ENCODE measurements around the gene YES1. TPM values are rescaled to one million over a fixed set of nuclear protein-coding genes. Genes with fewer than 3 reads are reported as not detected.

The YES1 gene
- total RNA-seq, 5 donors from 2014 or later (not counting 1 experiment from before 2014, with no cell fraction given), result 7.4 to 16.3 (median 8.2) TPM

DNA sequence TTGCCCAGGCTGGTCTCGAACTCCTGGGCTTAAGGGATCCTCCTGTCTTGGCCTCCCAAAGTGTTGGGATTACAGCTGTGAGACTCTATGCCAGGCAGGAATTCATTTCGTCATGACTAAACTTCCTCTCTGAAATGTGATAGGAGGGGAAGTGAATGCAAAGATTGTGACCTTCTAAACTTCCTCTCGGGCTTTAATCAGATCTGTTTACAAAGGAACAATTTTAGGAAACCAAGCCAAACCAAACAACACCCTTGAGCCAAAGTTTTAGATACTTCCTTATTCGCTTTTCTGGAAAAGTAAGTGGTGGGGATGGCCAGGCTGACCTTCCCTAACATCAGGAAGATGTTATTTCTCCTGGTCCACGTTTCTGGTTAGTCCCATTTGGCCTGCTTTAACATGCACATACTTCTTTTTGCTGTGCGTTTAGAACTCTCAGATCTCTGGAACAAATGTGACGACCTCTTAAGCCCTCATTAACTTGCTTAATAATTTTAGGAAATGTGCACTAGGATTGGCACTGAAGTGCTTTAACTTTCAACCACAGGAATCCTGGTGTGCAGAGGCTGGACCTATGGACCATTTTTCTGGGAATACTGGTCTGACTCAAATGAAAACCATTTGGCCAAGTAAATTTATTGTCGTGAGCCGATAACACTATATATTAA is 33.2 kb upstream of the YES1 start:
- no peaks in the 10 kb centered on the region for H3K4me1 ChIP-seq (ENCODE audit: control insufficient read depth in 1 of 2, extremely low read depth in 1 of 2, insufficient read depth in 2 of 2, low read length in 2 of 2)
- ATAC-seq (replicated peaks in 1 of 4) (no peak), DNase-seq (no peak)
- POLR2A ChIA-PET, result no interaction called here
- 20% methylated on average over 1 of the region's 9 CpGs for WGBS (ENCODE audit: insufficient coverage)
- no peaks in the 10 kb centered on the region for H3K27me3 Mint-ChIP-seq
- H3K27me3 ChIP-seq (replicated peaks in 1 of 2; ENCODE audit: control insufficient read depth in 2 of 2, extremely low read depth in 1 of 2, insufficient read depth in 2 of 2, low read length in 1 of 2), result peaks cover 0 to 3% of the 10 kb centered on the region in 2 experiments
- no peaks in the 10 kb centered on the region for H3K36me3 Mint-ChIP-seq
- H3K4me1 Mint-ChIP-seq, result no peaks in the 10 kb centered on the region
- CTCF ChIA-PET, result no interaction called here
- H3K4me3 Mint-ChIP-seq, result no peak overlapping the region
- no peaks in the 10 kb centered on the region for H3K36me3 ChIP-seq (ENCODE audit: control insufficient read depth in 2 of 2, extremely low read depth in 1 of 2, insufficient read depth in 1 of 2, low read length in 1 of 2)
- H3K9me3 ChIP-seq, result no peaks in the 10 kb centered on the region
- H3K27ac ChIP-seq (ENCODE audit: low read length), result no peak overlapping the region
- H3K4me3 ChIP-seq (ENCODE audit: control insufficient read depth in 1 of 2, extremely low read depth in 1 of 2, low read length in 1 of 2), result no peak overlapping the region
- no peak overlapping the region for H3K27ac Mint-ChIP-seq
- no peaks in the 10 kb centered on the region for H3K9me3 Mint-ChIP-seq

GRCh38 chr18:841647-842370 is 29.8 kb upstream of the YES1 start:
- no peak for ATAC-seq (replicated peaks in 1 of 4)
- ChIA-PET POLR2A (no interaction called here), CTCF (interaction anchor here (1.0 to 4.1 kb wide), 8 partner anchors 8 to 217 kb away, joined by 3 to 52 read pairs (median 14); no protein-coding TSS in a partner anchor)

DNA sequence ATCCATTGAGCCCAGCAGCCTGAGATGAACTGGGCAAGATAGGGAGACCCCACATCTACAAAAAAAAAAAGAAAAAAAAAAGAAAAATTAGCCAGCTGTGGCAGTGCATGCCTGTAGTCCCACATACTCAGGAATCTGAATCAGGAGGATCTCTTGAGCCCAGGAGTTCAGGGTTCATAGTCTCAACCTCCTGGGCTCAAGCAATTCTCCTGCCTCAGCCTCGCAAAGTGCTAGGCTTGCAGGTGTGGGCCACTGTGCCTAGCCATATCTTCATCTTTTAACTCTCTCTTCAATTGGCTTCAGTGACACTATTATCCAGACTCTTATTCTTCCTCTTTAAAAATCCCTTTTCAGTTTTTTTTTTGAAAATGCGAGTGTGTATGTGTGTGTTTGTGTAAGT is 28.5 kb upstream of the YES1 start:
- H3K27ac ChIP-seq (ENCODE audit: low read length), result no peak overlapping the region
- Mint-ChIP-seq H3K27ac (no peak overlapping the region), H3K9me3 (no peaks in the 10 kb centered on the region), H3K36me3 (no peaks in the 10 kb centered on the region), H3K4me1 (peaks cover 7 to 8% (median 7%) of the 10 kb centered on the region in 3 donors), H3K4me3 (no peak overlapping the region), H3K27me3 (peaks cover 0 to 1% of the 10 kb centered on the region in 2 donors)
- ChIA-PET POLR2A (no interaction called here), CTCF (interaction anchor here (0.6 to 4.1 kb wide), 12 partner anchors 8 to 1719 kb away, joined by 3 to 52 read pairs (median 10); no protein-coding TSS in a partner anchor)
- H3K4me3 ChIP-seq (ENCODE audit: control insufficient read depth in 1 of 2, extremely low read depth in 1 of 2, low read length in 1 of 2), result no peak overlapping the region
- no peak for DNase-seq
- no peak for ATAC-seq (replicated peaks in 1 of 4)
- H3K27me3 ChIP-seq (replicated peaks in 1 of 2; ENCODE audit: control insufficient read depth in 2 of 2, extremely low read depth in 1 of 2, insufficient read depth in 2 of 2, low read length in 1 of 2), result no peaks in the 10 kb centered on the region
- no peaks in the 10 kb centered on the region for H3K9me3 ChIP-seq
- peaks cover 0 to 3% of the 10 kb centered on the region in 2 experiments for H3K4me1 ChIP-seq (ENCODE audit: control insufficient read depth in 1 of 2, extremely low read depth in 1 of 2, insufficient read depth in 2 of 2, low read length in 2 of 2)
- no peaks in the 10 kb centered on the region for H3K36me3 ChIP-seq (ENCODE audit: control insufficient read depth in 2 of 2, extremely low read depth in 1 of 2, insufficient read depth in 1 of 2, low read length in 1 of 2)
- WGBS (ENCODE audit: insufficient coverage), result 100% methylated on average over 1 of the region's 2 CpGs

More at GRCh38 chr18:841647-842370, 29.8 kb upstream of the YES1 start:
- H3K36me3 Mint-ChIP-seq, result no peaks in the 10 kb centered on the region
- Histone ChIP-seq H3K9me3 (no peaks in the 10 kb centered on the region), H3K4me3 (ENCODE audit: control insufficient read depth in 1 of 2, extremely low read depth in 1 of 2, low read length in 1 of 2) (no peak overlapping the region), H3K36me3 (ENCODE audit: control insufficient read depth in 2 of 2, extremely low read depth in 1 of 2, insufficient read depth in 1 of 2, low read length in 1 of 2) (no peaks in the 10 kb centered on the region), H3K27ac (ENCODE audit: low read length) (no peak overlapping the region), H3K4me1 (ENCODE audit: control insufficient read depth in 1 of 2, extremely low read depth in 1 of 2, insufficient read depth in 2 of 2, low read length in 2 of 2) (peaks cover 0 to 3% of the 10 kb centered on the region in 2 experiments), H3K27me3 (replicated peaks in 1 of 2; ENCODE audit: control insufficient read depth in 2 of 2, extremely low read depth in 1 of 2, insufficient read depth in 2 of 2, low read length in 1 of 2) (no peaks in the 10 kb centered on the region)
- peaks cover 7 to 8% (median 7%) of the 10 kb centered on the region in 3 donors for H3K4me1 Mint-ChIP-seq
- no peak for DNase-seq
- no peaks in the 10 kb centered on the region for H3K9me3 Mint-ChIP-seq
- WGBS (ENCODE audit: insufficient coverage), result 69% methylated on average over 7 of the region's 15 CpGs
- no peaks in the 10 kb centered on the region for H3K27me3 Mint-ChIP-seq
- no peak overlapping the region for H3K4me3 Mint-ChIP-seq
- H3K27ac Mint-ChIP-seq, result no peak overlapping the region

GRCh38 chr18:840023-840408 is 28.0 kb upstream of the YES1 start:
- no peaks in the 10 kb centered on the region for H3K36me3 Mint-ChIP-seq
- Histone ChIP-seq H3K4me1 (ENCODE audit: control insufficient read depth in 1 of 2, extremely low read depth in 1 of 2, insufficient read depth in 2 of 2, low read length in 2 of 2) (peaks cover 0 to 3% of the 10 kb centered on the region in 2 experiments), H3K4me3 (ENCODE audit: control insufficient read depth in 1 of 2, extremely low read depth in 1 of 2, low read length in 1 of 2) (no peak overlapping the region), H3K27me3 (replicated peaks in 1 of 2; ENCODE audit: control insufficient read depth in 2 of 2, extremely low read depth in 1 of 2, insufficient read depth in 2 of 2, low read length in 1 of 2) (no peaks in the 10 kb centered on the region), H3K27ac (ENCODE audit: low read length) (no peak overlapping the region), H3K36me3 (ENCODE audit: control insufficient read depth in 2 of 2, extremely low read depth in 1 of 2, insufficient read depth in 1 of 2, low read length in 1 of 2) (no peaks in the 10 kb centered on the region), H3K9me3 (no peaks in the 10 kb centered on the region)
- ChIA-PET CTCF (interaction anchor here (0.6 to 4.1 kb wide), 31 partner anchors 9 to 1720 kb away, joined by 3 to 52 read pairs (median 5); partner anchors contain the start of gene ENOSF1 (in 1 of the 2)), POLR2A (no interaction called here)
- DNase-seq, result no peak
- peaks cover 7 to 8% (median 7%) of the 10 kb centered on the region in 3 donors for H3K4me1 Mint-ChIP-seq
- no peak overlapping the region for H3K27ac Mint-ChIP-seq
- ATAC-seq (replicated peaks in 1 of 4), result no peak
- no peak overlapping the region for H3K4me3 Mint-ChIP-seq
- H3K27me3 Mint-ChIP-seq, result peaks cover 0 to 1% of the 10 kb centered on the region in 2 donors
- H3K9me3 Mint-ChIP-seq, result no peaks in the 10 kb centered on the region
- WGBS (ENCODE audit: insufficient coverage), result no CpG with 5 or more reads among the region's 1 CpG

GRCh38 chr18:839224-840022 is 27.4 kb upstream of the YES1 start:
- no peaks in the 10 kb centered on the region for H3K9me3 Mint-ChIP-seq
- no peaks in the 10 kb centered on the region for H3K36me3 ChIP-seq (ENCODE audit: control insufficient read depth in 2 of 2, extremely low read depth in 1 of 2, insufficient read depth in 1 of 2, low read length in 1 of 2)
- H3K27ac Mint-ChIP-seq, result no peak overlapping the region
- H3K4me3 Mint-ChIP-seq, result no peak overlapping the region
- 25% methylated on average over 6 of the region's 14 CpGs for WGBS (ENCODE audit: insufficient coverage)
- no peaks in the 10 kb centered on the region for H3K9me3 ChIP-seq
- H3K4me3 ChIP-seq (ENCODE audit: control insufficient read depth in 1 of 2, extremely low read depth in 1 of 2, low read length in 1 of 2), result no peak overlapping the region
- CTCF ChIA-PET, result interaction anchor here (0.6 to 4.1 kb wide), 39 partner anchors 9 to 1721 kb away, joined by 3 to 52 read pairs (median 4); partner anchors contain the start of gene ENOSF1 (in 1 of the 2)
- H3K36me3 Mint-ChIP-seq, result no peaks in the 10 kb centered on the region
- POLR2A ChIA-PET, result interaction anchor here in 1 of 2 donors (1.2 kb wide), 1 partner anchor 98 kb away, joined by 3 read pairs; no protein-coding TSS in a partner anchor
- H3K27me3 ChIP-seq (replicated peaks in 1 of 2; ENCODE audit: control insufficient read depth in 2 of 2, extremely low read depth in 1 of 2, insufficient read depth in 2 of 2, low read length in 1 of 2), result no peaks in the 10 kb centered on the region
- DNase-seq, result peak; percentile 49 to 91 (median 82)
- H3K4me1 ChIP-seq (ENCODE audit: control insufficient read depth in 1 of 2, extremely low read depth in 1 of 2, insufficient read depth in 2 of 2, low read length in 2 of 2), result peaks cover 0 to 3% of the 10 kb centered on the region in 2 experiments
- H3K27ac ChIP-seq (ENCODE audit: low read length), result no peak overlapping the region
- peaks cover 0 to 1% of the 10 kb centered on the region in 2 donors for H3K27me3 Mint-ChIP-seq
- peak; percentile 91 to 99 (median 95) for ATAC-seq (replicated peaks in 1 of 4)
- peaks cover 7 to 8% (median 7%) of the 10 kb centered on the region in 3 donors for H3K4me1 Mint-ChIP-seq

- ChIA-PET CTCF (interaction anchor here (0.6 to 4.1 kb wide), 2 partner anchors 94 to 98 kb away, joined by 3 to 30 read pairs; no protein-coding TSS in a partner anchor), POLR2A (interaction anchor here in 1 of 2 donors (0.6 kb wide), 1 partner anchor 69 kb away, joined by 4 read pairs; no protein-coding TSS in a partner anchor)
- Histone ChIP-seq H3K9me3 (no peaks in the 10 kb centered on the region), H3K36me3 (ENCODE audit: control insufficient read depth in 2 of 2, extremely low read depth in 1 of 2, insufficient read depth in 1 of 2, low read length in 1 of 2) (no peaks in the 10 kb centered on the region), H3K27ac (ENCODE audit: low read length) (no peak overlapping the region), H3K4me3 (ENCODE audit: control insufficient read depth in 1 of 2, extremely low read depth in 1 of 2, low read length in 1 of 2) (no peak overlapping the region), H3K27me3 (replicated peaks in 1 of 2; ENCODE audit: control insufficient read depth in 2 of 2, extremely low read depth in 1 of 2, insufficient read depth in 2 of 2, low read length in 1 of 2) (no peaks in the 10 kb centered on the region), H3K4me1 (ENCODE audit: control insufficient read depth in 1 of 2, extremely low read depth in 1 of 2, insufficient read depth in 2 of 2, low read length in 2 of 2) (peaks cover 0 to 3% of the 10 kb centered on the region in 2 experiments)
- Mint-ChIP-seq H3K4me3 (no peak overlapping the region), H3K27ac (no peak overlapping the region), H3K9me3 (no peaks in the 10 kb centered on the region), H3K36me3 (no peaks in the 10 kb centered on the region), H3K27me3 (peaks cover 0 to 1% of the 10 kb centered on the region in 2 donors), H3K4me1 (peaks cover 7 to 8% (median 7%) of the 10 kb centered on the region in 3 donors)
- WGBS (ENCODE audit: insufficient coverage), result 90% methylated on average over 2 of the region's 2 CpGs
- ATAC-seq (replicated peaks in 1 of 4), result no peak
- DNase-seq, result no peak
Measured at GRCh38 chr18:837922-838321, 25.9 kb upstream of the YES1 start.

Data from T-cell (primary cell).